ENCODE measurements around the gene TAMALIN. TPM values are rescaled to one million over a fixed set of nuclear protein-coding genes. Genes with fewer than 3 reads are reported as not detected.

Gene TAMALIN
- total RNA-seq, 1 experiment from 2014 or later, result 1.2 TPM

GRCh38 chr12:52033446-52034140 lies 26.8 kb downstream of the TAMALIN start:
- Mint-ChIP-seq H3K4me1 (peaks cover 32 to 46% of the 10 kb centered on the region in 2 experiments), H3K27ac (peak overlapping the region; percentile 87 to 93 (median 91); a peak in 6 of 7 replicates), H3K4me3 (peak overlapping the region; percentile 54 to 74), H3K9me3 (no peaks in the 10 kb centered on the region), H3K36me3 (ENCODE audit: insufficient read depth in 1 of 3, low read depth in 3 of 3) (peaks cover 0 to 2% (median 0%) of the 10 kb centered on the region in 3 experiments; a peak in 1 of 7 replicates), H3K27me3 (ENCODE audit: low read depth) (peaks cover 46% of the 10 kb centered on the region)
- peaks cover 2% of the 10 kb centered on the region; the same call in 1 of the 2 replicates for H3K4me1 ChIP-seq (ENCODE audit: insufficient read depth, low read length)
- peaks cover 1% of the 10 kb centered on the region; the same call in 1 of the 2 replicates for H3K79me2 ChIP-seq (ENCODE audit: insufficient read depth, low read length)
- no peak for TF ChIP-seq CTCF (conservative IDR thresholded peaks at IDR 0.05)
- peak overlapping the region; percentile 94 for H2BK120ac ChIP-seq (ENCODE audit: low read depth, low read length, poor library complexity, severe bottlenecking)
- no peak for DNase-seq
- no peak overlapping the region for H2BK5ac ChIP-seq (ENCODE audit: insufficient read length, low read length)
- peak overlapping the region; percentile 74 for H3K18ac ChIP-seq (ENCODE audit: insufficient read length, low read depth, low read length)
- no peak overlapping the region for H2AK5ac ChIP-seq (ENCODE audit: insufficient read length, low read length)
- no CpG with 5 or more reads among the region's 13 CpGs for WGBS (ENCODE audit: extremely low coverage, insufficient read length, low lambda C conversion rate)
- peak overlapping the region; percentile 25 for H3K9ac ChIP-seq (ENCODE audit: extremely low read depth, insufficient read length, low read length)
- H3K27ac ChIP-seq (ENCODE audit: insufficient read length, low read depth, low read length), result no peak overlapping the region
- H3T11ph ChIP-seq (ENCODE audit: low read length), result no peak overlapping the region
- peaks cover 10% of the 10 kb centered on the region for H3K23me2 ChIP-seq (ENCODE audit: insufficient read length, low read depth, low read length, poor library complexity, severe bottlenecking)
- H4K5ac ChIP-seq (ENCODE audit: insufficient read length, low read depth, low read length), result no peak overlapping the region
- peak overlapping the region; percentile 46 for H3K4ac ChIP-seq (ENCODE audit: low read depth, low read length)
- H4K8ac ChIP-seq (replicated peaks; ENCODE audit: insufficient read length, low read depth, low read length), result no peak overlapping the region
- peak overlapping the region; percentile 39 for H3K4me2 ChIP-seq (ENCODE audit: insufficient read depth, insufficient read length, low read length)
- no peak overlapping the region for H2BK15ac ChIP-seq (ENCODE audit: low read depth, low read length)
- peak overlapping the region; percentile 52 for H4K91ac ChIP-seq (ENCODE audit: insufficient read length, low read depth, low read length)
- H2BK20ac ChIP-seq (ENCODE audit: low read depth, low read length, poor library complexity, severe bottlenecking), result no peak overlapping the region
- no peaks in the 10 kb centered on the region for H3K79me1 ChIP-seq (ENCODE audit: insufficient read depth, low read depth, low read length, poor library complexity, severe bottlenecking)
- H3K14ac ChIP-seq (ENCODE audit: insufficient read depth, low read length), result peak overlapping the region; percentile 84
- peaks cover 2% of the 10 kb centered on the region; the same call in 1 of the 2 replicates for H3K27me3 ChIP-seq (ENCODE audit: insufficient read depth, low read length)
- no peak overlapping the region for H3K23ac ChIP-seq (ENCODE audit: insufficient read length, low read depth, low read length)
- peak overlapping the region; percentile 38 for H2BK12ac ChIP-seq (ENCODE audit: insufficient read length, low read depth, low read length)
- no peak overlapping the region for H3K56ac ChIP-seq (ENCODE audit: insufficient read length, low read depth, low read length)
- H2AFZ ChIP-seq (ENCODE audit: low read length), result no peak overlapping the region
- peaks cover 2% of the 10 kb centered on the region for H4K20me1 ChIP-seq (ENCODE audit: control insufficient read depth, insufficient read depth, insufficient read length)
- H3K9me3 ChIP-seq (ENCODE audit: control insufficient read depth, low read depth, low read length), result no peaks in the 10 kb centered on the region
